ENCODE results near the gene C11orf68. TPM values are rescaled to one million over a fixed set of nuclear protein-coding genes. Genes with fewer than 3 reads are reported as not detected.
A peak's percentile ranks its signal among the peaks of the same experiment; 100 is the strongest.

C11orf68 gene
- total and polyA plus RNA-seq, 9 of the 15 experiments (the other 6 are each of a cell fraction or from before 2014, with no cell fraction given): 3.6 to 35.9 (median 12.8) TPM

DNA sequence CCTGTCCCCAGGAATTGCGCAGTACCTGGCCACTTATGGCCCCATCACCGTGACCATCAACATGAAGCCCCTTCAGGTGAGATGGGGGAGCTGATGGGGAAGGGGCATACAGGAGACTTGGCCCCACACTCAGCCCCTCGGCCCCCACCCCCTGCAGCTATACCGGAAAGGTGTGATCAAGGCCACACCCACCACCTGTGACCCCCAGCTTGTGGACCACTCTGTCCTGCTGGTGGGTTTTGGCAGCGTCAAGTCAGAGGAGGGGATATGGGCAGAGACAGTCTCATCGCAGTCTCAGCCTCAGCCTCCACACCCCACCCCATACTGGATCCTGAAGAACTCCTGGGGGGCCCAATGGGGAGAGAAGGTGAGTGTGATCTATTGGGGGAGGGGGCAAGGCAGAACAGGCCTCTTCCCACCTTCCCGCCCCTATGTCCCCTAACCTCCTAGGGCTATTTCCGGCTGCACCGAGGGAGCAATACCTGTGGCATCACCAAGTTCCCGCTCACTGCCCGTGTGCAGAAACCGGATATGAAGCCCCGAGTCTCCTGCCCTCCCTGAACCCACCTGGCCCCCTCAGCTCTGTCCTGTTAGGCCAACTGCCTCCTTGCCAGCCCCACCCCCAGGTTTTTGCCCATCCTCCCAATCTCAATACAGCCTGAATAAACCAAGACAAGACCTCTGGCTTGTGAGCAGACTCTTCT lies 35.7 kb downstream of the C11orf68 start (continued):
- no peak for TF ChIP-seq SAFB (IDR thresholded peaks at IDR 0.05; ENCODE audit: borderline replicate concordance, low read depth, low read length)

DNA sequence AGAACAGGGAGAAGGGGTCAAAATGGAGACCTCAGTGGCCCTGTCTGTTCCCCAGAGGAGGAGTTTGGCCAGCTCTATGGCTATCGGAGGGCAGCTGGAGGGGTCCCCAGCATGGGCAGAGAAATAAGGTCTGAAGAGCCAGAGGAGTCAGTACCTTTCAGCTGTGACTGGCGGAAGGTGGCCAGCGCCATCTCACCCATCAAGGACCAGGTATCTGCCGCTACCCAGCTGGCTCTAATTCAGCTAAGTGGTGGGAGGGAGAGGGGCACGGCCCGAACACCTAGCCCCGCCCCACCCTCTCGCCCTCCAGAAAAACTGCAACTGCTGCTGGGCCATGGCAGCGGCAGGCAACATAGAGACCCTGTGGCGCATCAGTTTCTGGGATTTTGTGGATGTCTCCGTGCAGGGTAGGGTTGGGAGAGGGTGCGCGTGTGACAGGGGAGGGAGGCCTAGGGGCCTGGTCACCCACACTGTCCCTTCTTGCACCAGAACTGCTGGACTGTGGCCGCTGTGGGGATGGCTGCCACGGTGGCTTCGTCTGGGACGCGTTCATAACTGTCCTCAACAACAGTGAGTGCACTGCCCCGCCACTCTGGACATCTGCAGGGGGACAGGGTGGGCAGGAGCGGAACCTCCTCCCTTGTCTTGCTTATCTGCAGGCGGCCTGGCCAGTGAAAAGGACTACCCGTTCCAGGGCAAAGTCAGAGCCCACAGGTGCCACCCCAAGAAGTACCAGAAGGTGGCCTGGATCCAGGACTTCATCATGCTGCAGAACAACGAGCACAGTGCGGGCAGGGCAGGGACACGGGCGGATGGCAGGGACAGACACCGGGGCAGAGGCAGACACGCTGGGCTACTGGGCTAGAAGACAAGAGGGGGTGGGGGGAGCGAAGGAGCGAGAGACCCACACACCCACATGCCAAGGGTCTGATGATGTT lies 36.5 kb downstream of the C11orf68 start:
- Histone ChIP-seq H2AFZ (ENCODE audit: low read depth, low read length) (no peak overlapping the region), H3K9me3 (replicated peaks; ENCODE audit: control insufficient read depth, insufficient read depth, low read depth, low read length) (no peaks in the 10 kb centered on the region), H3K79me2 (ENCODE audit: control insufficient read depth, insufficient read depth, low read length) (peaks cover 4% of the 10 kb centered on the region; the same call in 2 of the 3 replicates), H3K27ac (ENCODE audit: extremely low read depth, low read depth, low read length) (no peak overlapping the region), H4K20me1 (replicated peaks; ENCODE audit: control insufficient read depth, insufficient read depth, low read length) (peaks cover 3% of the 10 kb centered on the region; the same call in 1 of the 2 replicates), H3K36me3 (ENCODE audit: control insufficient read depth, insufficient read depth, low read length) (peaks cover 50% of the 10 kb centered on the region), H3K4me2 (ENCODE audit: insufficient read depth, low read length) (no peak overlapping the region), H3K4me3 (no peak overlapping the region), H3K9me1 (ENCODE audit: control insufficient read depth, insufficient read depth, low read length) (no peaks in the 10 kb centered on the region), H3K9ac (ENCODE audit: insufficient read depth in 1 of 2, low read depth in 2 of 2, low read length in 2 of 2) (0 out of 4 replicates have a peak overlapping the region, but pooled peaks of 1 of the 2 experiments have one; percentile 32), H3K4me1 (replicated peaks in 1 of 2; ENCODE audit: control insufficient read depth in 2 of 2, insufficient read depth in 2 of 2, low read length in 2 of 2) (peaks cover 6 to 30% of the 10 kb centered on the region in 2 experiments; a peak in 3 of 5 replicates), H3K27me3 (ENCODE audit: control insufficient read depth in 2 of 2, insufficient read depth in 2 of 2, low read length in 2 of 2) (no peaks in the 10 kb centered on the region)
- intact Hi-C loops (cut with micrococcal nuclease) (no loop called here), in situ Hi-C loops (cut with MboI) (loop anchor here (5.0 kb wide), 1 partner anchor 105 kb away; no protein-coding TSS in a partner anchor)
- TF ChIP-seq RBFOX2 (IDR thresholded peaks at IDR 0.05; ENCODE audit: low read depth, low read length) (peak; percentile 56), RBM15 (IDR thresholded peaks at IDR 0.05; ENCODE audit: insufficient read depth, low read length) (no peak), POLR2G (IDR thresholded peaks at IDR 0.05; ENCODE audit: low read depth, low read length) (peak; percentile 45)
- DNase-seq (ENCODE audit: extremely low read depth in 1 of 4, low spot score in 3 of 4) (no peak), ATAC-seq (no peak), FAIRE-seq (no peak)
- no TSS peak for BruUV-seq (replicated peaks)
- ChIA-PET CTCF (ENCODE audit: low intra/inter-chr PET ratio) (interaction anchor here (2.7 kb wide), 1 partner anchor 106 kb away, joined by 24 read pairs; no protein-coding TSS in a partner anchor), POLR2A (interaction anchor here (0.6 to 14.4 kb wide), 7 partner anchors 8 to 171 kb away, joined by 3 to 147 read pairs (median 6); partner anchors contain the start of gene MUS81)
- 91% methylated on average over 24 of the region's 30 CpGs for WGBS (ENCODE audit: insufficient coverage, low coverage, missing lambda C conversion rate)
